Activated naive CD4-positive, alpha-beta T cell treated with anti-CD3 and anti-CD28 coated beads, Interleukin-2, amount 50 U/mL, for 72 hours (primary cell): ENCODE measurements around the gene DDC. TPM values are rescaled to one million over a fixed set of nuclear protein-coding genes. Genes with fewer than 3 reads are reported as not detected.

Experiments used
- ATAC-seq, 2 donors: fragments of 150-1000 bp; cut with Tn5 transposase; 2 replicates each; pipeline ENCODE4 v1.10.0; 2021; ENCODE audit warnings: mild to moderate bottlenecking in 2 of 2, moderate library complexity in 2 of 2
- DNase-seq, 2 donors: peaks; one replicate each; pipeline ENCODE4 v3.0.0; 2021 to 2022; ENCODE audit warnings: low spot score in 2 of 2
- H3K27ac Mint-ChIP-seq, 2 donors: one replicate each; pipeline ENCODE4 v1.8.0; 2022; ENCODE audit warnings: mild to moderate bottlenecking in 2 of 2, mixed read lengths in 2 of 2
- H3K36me3 Mint-ChIP-seq, 2 donors: one replicate each; pipeline ENCODE4 v1.8.0; 2022; ENCODE audit warnings: mixed read lengths in 2 of 2
- H3K9me3 Mint-ChIP-seq, 2 donors: one replicate each; pipeline ENCODE4 v1.8.0; 2022; ENCODE audit warnings: mixed read lengths in 2 of 2
- total RNA-seq, 2 donors: library from RNA; stranded (reverse); gene quantifications; one replicate each; pipeline ENCODE4 v1.2.3, GENCODE V29; 2022

DDC gene
- total RNA-seq, 2 donors from 2014 or later, result 0.43 TPM; not detected in 1

GRCh38 chr7:50486512-50486911 lies 78.7 kb downstream of the DDC start:
- no peak for DNase-seq
- Mint-ChIP-seq H3K36me3 (no peaks in the 10 kb centered on the region), H3K27ac (no peak overlapping the region), H3K9me3 (no peaks in the 10 kb centered on the region)
- ATAC-seq, result no peak

GRCh38 chr7:50481867-50482266 lies 83.3 kb downstream of the DDC start:
- DNase-seq (no peak), ATAC-seq (no peak)
- Mint-ChIP-seq H3K9me3 (no peaks in the 10 kb centered on the region), H3K27ac (no peak overlapping the region), H3K36me3 (no peaks in the 10 kb centered on the region)

GRCh38 chr7:50480797-50481196 lies 84.4 kb downstream of the DDC start:
- no peak overlapping the region for H3K27ac Mint-ChIP-seq
- DNase-seq, result no peak
- H3K9me3 Mint-ChIP-seq, result no peaks in the 10 kb centered on the region
- ATAC-seq, result no peak
- H3K36me3 Mint-ChIP-seq, result no peaks in the 10 kb centered on the region

- DNase-seq (no peak), ATAC-seq (no peak)
- Mint-ChIP-seq H3K9me3 (no peaks in the 10 kb centered on the region), H3K36me3 (no peaks in the 10 kb centered on the region), H3K27ac (no peak overlapping the region)
These were observed 85.3 kb downstream of the DDC start for GRCh38 chr7:50479743-50480517.

- no peak for DNase-seq
- no peak overlapping the region for H3K27ac Mint-ChIP-seq
- H3K9me3 Mint-ChIP-seq, result no peaks in the 10 kb centered on the region
- no peaks in the 10 kb centered on the region for H3K36me3 Mint-ChIP-seq
- no peak for ATAC-seq
These were observed 87.6 kb downstream of the DDC start for GRCh38 chr7:50477640-50478039.

- no peak for ATAC-seq
- no peak for DNase-seq
- Mint-ChIP-seq H3K27ac (no peak overlapping the region), H3K36me3 (no peaks in the 10 kb centered on the region), H3K9me3 (no peaks in the 10 kb centered on the region)
These were observed 88.1 kb downstream of the DDC start for GRCh38 chr7:50476953-50477625.

- no peaks in the 10 kb centered on the region for H3K9me3 Mint-ChIP-seq
- peak; percentile 50 to 73 for ATAC-seq
- H3K36me3 Mint-ChIP-seq, result no peaks in the 10 kb centered on the region
- H3K27ac Mint-ChIP-seq, result no peak overlapping the region
- DNase-seq, result no peak
These were observed 89.9 kb downstream of the DDC start for GRCh38 chr7:50475340-50475739.

GRCh38 chr7:50474382-50475160 lies 90.6 kb downstream of the DDC start:
- Mint-ChIP-seq H3K36me3 (no peaks in the 10 kb centered on the region), H3K9me3 (no peaks in the 10 kb centered on the region), H3K27ac (no peak overlapping the region)
- DNase-seq (no peak), ATAC-seq (peak in 1 of 2 donors; percentile 39)

- Mint-ChIP-seq H3K27ac (no peak overlapping the region), H3K9me3 (no peaks in the 10 kb centered on the region), H3K36me3 (no peaks in the 10 kb centered on the region)
- no peak for ATAC-seq
- no peak for DNase-seq
These were observed 91.7 kb downstream of the DDC start for GRCh38 chr7:50473531-50473930.

GRCh38 chr7:50472427-50472826 lies 92.8 kb downstream of the DDC start:
- no peaks in the 10 kb centered on the region for H3K9me3 Mint-ChIP-seq
- no peaks in the 10 kb centered on the region for H3K36me3 Mint-ChIP-seq
- no peak for ATAC-seq
- H3K27ac Mint-ChIP-seq, result no peak overlapping the region
- no peak for DNase-seq

GRCh38 chr7:50471970-50472369 lies 93.2 kb downstream of the DDC start:
- Mint-ChIP-seq H3K36me3 (no peaks in the 10 kb centered on the region), H3K27ac (no peak overlapping the region), H3K9me3 (no peaks in the 10 kb centered on the region)
- ATAC-seq, result no peak
- DNase-seq, result no peak

GRCh38 chr7:50470250-50471163 lies 94.7 kb downstream of the DDC start:
- Mint-ChIP-seq H3K27ac (no peak overlapping the region), H3K9me3 (no peaks in the 10 kb centered on the region), H3K36me3 (no peaks in the 10 kb centered on the region)
- DNase-seq (no peak), ATAC-seq (no peak)

- H3K27ac Mint-ChIP-seq, result no peak overlapping the region
- no peaks in the 10 kb centered on the region for H3K36me3 Mint-ChIP-seq
- DNase-seq (no peak), ATAC-seq (no peak)
- no peaks in the 10 kb centered on the region for H3K9me3 Mint-ChIP-seq
These were observed 96.0 kb downstream of the DDC start for GRCh38 chr7:50469181-50469580.

GRCh38 chr7:50467817-50468610 lies 97.2 kb downstream of the DDC start:
- peak overlapping the region in 1 of 2 donors; percentile 75 for H3K27ac Mint-ChIP-seq
- ATAC-seq (peak; percentile 94), DNase-seq (peak; percentile 78 to 83)
- H3K36me3 Mint-ChIP-seq, result no peaks in the 10 kb centered on the region
- no peaks in the 10 kb centered on the region for H3K9me3 Mint-ChIP-seq

- peak overlapping the region in 1 of 2 donors; percentile 75 for H3K27ac Mint-ChIP-seq
- no peak for ATAC-seq
- DNase-seq, result no peak
- no peaks in the 10 kb centered on the region for H3K36me3 Mint-ChIP-seq
- H3K9me3 Mint-ChIP-seq, result no peaks in the 10 kb centered on the region
These were observed 98.2 kb downstream of the DDC start for GRCh38 chr7:50466815-50467585.
